ENCODE data around the gene IDUA. TPM values are rescaled to one million over a fixed set of nuclear protein-coding genes. Genes with fewer than 3 reads are reported as not detected.
"Not testable (repeated sequence)": the region's sequence is repeated elsewhere in the genome, so short reads cannot be mapped to it uniquely, and the experiment has no call there.

IDUA gene
- total and polyA plus RNA-seq, 4 donors: 7.5 to 66.5 (median 21.6) TPM

GRCh38 chr4:1053080-1053661, 66.3 kb downstream of the IDUA start:
- ATAC-seq (ENCODE audit: insufficient read depth, low FRiP score): no peak
- no peak overlapping the region for H3K9ac ChIP-seq (ENCODE audit: insufficient read depth in 1 of 2, low read length in 2 of 2)
- no peak for TF ChIP-seq CTCF (IDR thresholded peaks at IDR 0.05; ENCODE audit: control extremely low read depth, extremely low read depth)
- H3K4me1 ChIP-seq (ENCODE audit: control insufficient read depth in 5 of 5, insufficient read depth in 5 of 5, low read length in 5 of 5): peaks cover 0 to 13% (median 2%) of the 10 kb centered on the region in 5 donors
- no peak overlapping the region for H3K4me3 ChIP-seq
- H3K36me3 ChIP-seq (ENCODE audit: control insufficient read depth in 4 of 4, insufficient read depth in 4 of 4, low read length in 4 of 4): no peaks in the 10 kb centered on the region
- peak; percentile 62 to 87 (median 76) for DNase-seq
- H3K9me3 ChIP-seq (ENCODE audit: control insufficient read depth in 4 of 4, insufficient read depth in 3 of 4, low read length in 3 of 4): peaks cover 0 to 10% (median 0%) of the 10 kb centered on the region in 4 donors
- H3K27me3 ChIP-seq (ENCODE audit: control insufficient read depth in 3 of 3, insufficient read depth in 3 of 3, low read length in 2 of 3): peaks cover 0 to 40% (median 33%) of the 10 kb centered on the region in 3 donors
- no peak overlapping the region for H3K27ac ChIP-seq (ENCODE audit: low read depth in 1 of 2, low read length in 1 of 2)
- 51 to 75% methylated on average over 24 of the region's 24 CpGs for WGBS, 2 donors

- Histone ChIP-seq H3K27me3 (ENCODE audit: control insufficient read depth in 3 of 3, insufficient read depth in 3 of 3, low read length in 2 of 3) (peaks cover 0 to 48% (median 40%) of the 10 kb centered on the region in 3 donors), H3K4me1 (ENCODE audit: control insufficient read depth in 5 of 5, insufficient read depth in 5 of 5, low read length in 5 of 5) (peaks cover 0 to 13% (median 2%) of the 10 kb centered on the region in 5 donors)
- not testable (repeated sequence) for H3K9me3 ChIP-seq (ENCODE audit: control insufficient read depth in 4 of 4, insufficient read depth in 3 of 4, low read length in 3 of 4); H3K4me3 ChIP-seq; ATAC-seq (ENCODE audit: insufficient read depth, low FRiP score); H3K27ac ChIP-seq (ENCODE audit: low read depth in 1 of 2, low read length in 1 of 2); H3K9ac ChIP-seq (ENCODE audit: insufficient read depth in 1 of 2, low read length in 2 of 2); H3K36me3 ChIP-seq (ENCODE audit: control insufficient read depth in 4 of 4, insufficient read depth in 4 of 4, low read length in 4 of 4)
- WGBS, 2 donors: 61 to 76% methylated on average over 7 of the region's 7 CpGs
- DNase-seq: peak in 1 of 3 donors; percentile 1
Observed at GRCh38 chr4:1053891-1054290, 67.0 kb downstream of the IDUA start.

Other genes starting within 250 kb of the IDUA start
- gene CPLX1, start 160.9 kb upstream of the IDUA start, total RNA-seq: 1 to 10 TPM; 1.4 to 3.9 TPM
- 1 to 10 TPM; 1.1 to 2.9 TPM for gene CPLX1, start 160.9 kb upstream of the IDUA start, polyA plus RNA-seq
- gene GAK, start 54.7 kb upstream of the IDUA start, total RNA-seq: 100 to 1,000 TPM; 101 to 156 TPM
- gene GAK, start 54.7 kb upstream of the IDUA start, polyA plus RNA-seq: 100 to 1,000 TPM; 119 to 178 TPM
- gene TMEM175, start 54.6 kb upstream of the IDUA start, total RNA-seq: 10 to 100 TPM; 23.7 to 29.6 TPM
- gene TMEM175, start 54.6 kb upstream of the IDUA start, polyA plus RNA-seq: 10 to 100 TPM; 25.3 to 43.7 TPM
- 10 to 100 TPM in 1 of 2 donors, 1 to 10 TPM in 1; 5.9 to 19.1 TPM for gene DGKQ, start 13.5 kb upstream of the IDUA start, total RNA-seq
- gene DGKQ, start 13.5 kb upstream of the IDUA start, polyA plus RNA-seq: 1 to 10 TPM; 7.0 to 9.8 TPM
- gene SLC26A1, start 6.4 kb downstream of the IDUA start, total RNA-seq: under 1 TPM; 0.20 to 0.71 TPM
- under 1 TPM; 0.29 to 0.83 TPM for gene SLC26A1, start 6.4 kb downstream of the IDUA start, polyA plus RNA-seq
- 10 to 100 TPM; 15.8 to 31.1 TPM for gene FGFRL1, start 24.6 kb downstream of the IDUA start, total RNA-seq
- gene FGFRL1, start 24.6 kb downstream of the IDUA start, polyA plus RNA-seq: 10 to 100 TPM; 13.4 to 14.7 TPM
- 1 to 10 TPM; 4.5 to 8.8 TPM for gene RNF212, start 126.5 kb downstream of the IDUA start, total RNA-seq
- gene RNF212, start 126.5 kb downstream of the IDUA start, polyA plus RNA-seq: 1 to 10 TPM; 3.5 to 6.2 TPM
- 100 to 1,000 TPM in 1 of 2 donors, 10 to 100 TPM in 1; 31.6 to 106 TPM for gene SPON2, start 185.5 kb downstream of the IDUA start, total RNA-seq
- gene SPON2, start 185.5 kb downstream of the IDUA start, polyA plus RNA-seq: 100 to 1,000 TPM in 1 of 2 donors, 10 to 100 TPM in 1; 21.0 to 105 TPM

Measured in lung (tissue), 12 donors.